GM12872 (cell line): ENCODE data around the gene ANKRD1.

Experiments
- TF ChIP-seq, protein P1 (sequence below): IDR thresholded peaks from 3 replicates; pipeline ENCODE4 v1.5.1; 2011; ENCODE audit warnings: low read depth, mild to moderate bottlenecking, low read length, moderate library complexity; ENCODE audit not compliant: insufficient read depth

Gene ANKRD1

DNA sequence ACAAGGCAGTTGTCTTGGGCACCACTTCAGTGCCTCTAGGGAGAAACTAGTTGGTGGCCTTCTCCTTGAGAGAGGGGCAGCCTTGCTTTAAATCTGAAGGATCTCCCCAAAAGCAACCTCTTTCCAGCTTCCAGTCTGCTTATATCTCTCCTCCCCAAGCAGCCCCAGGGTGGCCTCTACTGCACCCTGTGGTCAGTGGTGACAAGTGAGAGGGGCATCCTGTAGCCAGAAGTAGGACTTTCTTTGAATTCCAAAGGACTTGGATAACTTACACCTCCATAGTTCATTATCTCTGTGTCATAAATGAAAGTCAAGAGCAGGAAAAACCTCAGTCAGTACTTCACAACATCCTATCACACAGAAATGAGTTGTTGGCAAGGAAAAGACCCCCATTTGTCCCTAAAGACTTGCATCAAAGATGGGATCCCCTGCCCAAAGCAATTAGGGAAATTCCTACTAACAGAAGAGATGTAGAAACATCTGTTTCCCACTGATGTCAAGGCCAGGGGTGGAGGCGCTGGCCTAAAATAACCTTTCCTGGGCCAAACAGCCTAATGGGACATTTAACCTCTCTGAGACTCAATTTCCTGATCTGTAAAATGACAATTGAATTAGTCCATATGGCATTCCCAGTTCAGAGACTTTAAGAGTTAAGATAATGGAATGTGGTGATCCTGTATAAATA is 44.0 kb upstream of the ANKRD1 start:
- TF ChIP-seq, protein P1, sequence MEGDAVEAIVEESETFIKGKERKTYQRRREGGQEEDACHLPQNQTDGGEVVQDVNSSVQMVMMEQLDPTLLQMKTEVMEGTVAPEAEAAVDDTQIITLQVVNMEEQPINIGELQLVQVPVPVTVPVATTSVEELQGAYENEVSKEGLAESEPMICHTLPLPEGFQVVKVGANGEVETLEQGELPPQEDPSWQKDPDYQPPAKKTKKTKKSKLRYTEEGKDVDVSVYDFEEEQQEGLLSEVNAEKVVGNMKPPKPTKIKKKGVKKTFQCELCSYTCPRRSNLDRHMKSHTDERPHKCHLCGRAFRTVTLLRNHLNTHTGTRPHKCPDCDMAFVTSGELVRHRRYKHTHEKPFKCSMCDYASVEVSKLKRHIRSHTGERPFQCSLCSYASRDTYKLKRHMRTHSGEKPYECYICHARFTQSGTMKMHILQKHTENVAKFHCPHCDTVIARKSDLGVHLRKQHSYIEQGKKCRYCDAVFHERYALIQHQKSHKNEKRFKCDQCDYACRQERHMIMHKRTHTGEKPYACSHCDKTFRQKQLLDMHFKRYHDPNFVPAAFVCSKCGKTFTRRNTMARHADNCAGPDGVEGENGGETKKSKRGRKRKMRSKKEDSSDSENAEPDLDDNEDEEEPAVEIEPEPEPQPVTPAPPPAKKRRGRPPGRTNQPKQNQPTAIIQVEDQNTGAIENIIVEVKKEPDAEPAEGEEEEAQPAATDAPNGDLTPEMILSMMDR, result no peak

DNA sequence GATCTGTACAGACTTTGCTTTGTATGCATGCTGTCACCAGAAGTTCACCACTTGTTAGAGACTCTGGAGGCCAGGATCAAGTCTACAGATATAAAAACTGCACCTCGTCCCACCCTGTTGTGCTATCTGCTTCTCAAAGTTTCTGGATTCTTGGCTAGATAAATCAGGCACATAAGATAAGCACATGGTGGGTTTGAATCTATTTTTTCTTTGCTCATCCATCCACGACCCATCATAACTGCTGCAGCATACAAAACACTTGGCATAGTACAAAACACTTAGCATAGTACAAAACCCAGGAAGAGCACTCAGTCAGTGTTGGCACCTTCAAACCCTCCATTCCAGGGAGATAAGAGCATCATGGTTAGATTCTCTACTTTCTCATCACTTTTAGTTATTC is 42.4 kb upstream of the ANKRD1 start:
- TF ChIP-seq, protein P1, result no peak

DNA sequence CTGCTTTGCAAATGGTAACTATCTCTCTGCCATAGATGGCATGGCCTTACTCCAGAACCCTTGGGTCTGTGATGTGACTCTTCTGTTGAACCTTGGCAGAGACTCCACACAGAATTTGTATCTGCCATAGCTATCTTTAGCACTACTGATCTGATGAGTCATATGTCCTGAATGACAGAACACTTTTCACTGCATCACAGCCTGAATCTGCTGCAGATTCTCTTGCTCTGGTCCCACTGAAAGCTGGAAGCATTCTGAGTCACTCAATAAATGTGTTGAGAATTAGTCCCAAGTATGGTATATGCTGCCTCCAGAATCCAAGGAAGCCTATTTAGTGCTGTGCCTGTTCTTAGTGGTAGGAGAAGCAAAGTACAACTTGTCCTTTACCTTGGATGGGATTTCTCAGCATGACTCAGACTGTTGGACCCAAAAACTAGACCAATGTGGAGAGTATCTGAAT is 39.5 kb upstream of the ANKRD1 start:
- TF ChIP-seq, protein P1, result no peak

DNA sequence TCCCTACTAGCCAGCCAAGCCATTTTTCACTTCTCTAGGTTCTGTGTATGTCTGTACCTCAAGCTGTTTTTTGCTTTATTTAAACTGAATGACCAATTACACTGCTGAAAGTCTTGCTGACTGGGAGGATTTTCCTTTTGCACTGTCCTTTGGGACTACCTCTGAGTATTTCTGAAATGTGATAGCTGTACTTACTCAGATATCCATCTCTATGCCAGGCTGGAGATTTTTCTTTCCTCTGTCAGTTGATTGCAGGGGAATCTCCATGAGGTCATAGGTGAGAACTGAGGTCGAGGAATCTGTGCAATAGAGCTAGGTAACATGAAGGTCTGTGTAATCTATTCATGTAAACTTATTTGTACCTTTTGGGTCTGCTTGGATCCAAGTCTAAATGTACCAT is 38.9 kb upstream of the ANKRD1 start:
- TF ChIP-seq, protein P1, result no peak

DNA sequence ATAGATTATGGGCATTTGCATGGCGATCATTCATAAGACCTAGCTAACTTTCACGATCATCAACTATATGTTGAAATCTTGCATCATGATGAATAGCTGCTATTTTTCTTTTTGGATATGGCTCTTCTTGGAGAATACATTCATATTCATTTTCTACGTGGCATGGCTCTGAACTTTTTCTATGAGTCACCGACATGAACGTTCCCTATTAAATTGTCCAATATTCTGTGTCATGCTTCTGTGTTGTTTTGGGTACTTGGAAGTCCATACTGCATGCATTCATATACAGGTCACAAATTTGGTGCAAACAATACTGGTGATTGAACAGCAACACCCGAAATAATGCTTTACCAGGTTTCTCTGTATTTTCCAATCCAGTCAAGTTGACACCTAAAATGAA is 37.9 kb upstream of the ANKRD1 start:
- TF ChIP-seq, protein P1, result no peak

DNA sequence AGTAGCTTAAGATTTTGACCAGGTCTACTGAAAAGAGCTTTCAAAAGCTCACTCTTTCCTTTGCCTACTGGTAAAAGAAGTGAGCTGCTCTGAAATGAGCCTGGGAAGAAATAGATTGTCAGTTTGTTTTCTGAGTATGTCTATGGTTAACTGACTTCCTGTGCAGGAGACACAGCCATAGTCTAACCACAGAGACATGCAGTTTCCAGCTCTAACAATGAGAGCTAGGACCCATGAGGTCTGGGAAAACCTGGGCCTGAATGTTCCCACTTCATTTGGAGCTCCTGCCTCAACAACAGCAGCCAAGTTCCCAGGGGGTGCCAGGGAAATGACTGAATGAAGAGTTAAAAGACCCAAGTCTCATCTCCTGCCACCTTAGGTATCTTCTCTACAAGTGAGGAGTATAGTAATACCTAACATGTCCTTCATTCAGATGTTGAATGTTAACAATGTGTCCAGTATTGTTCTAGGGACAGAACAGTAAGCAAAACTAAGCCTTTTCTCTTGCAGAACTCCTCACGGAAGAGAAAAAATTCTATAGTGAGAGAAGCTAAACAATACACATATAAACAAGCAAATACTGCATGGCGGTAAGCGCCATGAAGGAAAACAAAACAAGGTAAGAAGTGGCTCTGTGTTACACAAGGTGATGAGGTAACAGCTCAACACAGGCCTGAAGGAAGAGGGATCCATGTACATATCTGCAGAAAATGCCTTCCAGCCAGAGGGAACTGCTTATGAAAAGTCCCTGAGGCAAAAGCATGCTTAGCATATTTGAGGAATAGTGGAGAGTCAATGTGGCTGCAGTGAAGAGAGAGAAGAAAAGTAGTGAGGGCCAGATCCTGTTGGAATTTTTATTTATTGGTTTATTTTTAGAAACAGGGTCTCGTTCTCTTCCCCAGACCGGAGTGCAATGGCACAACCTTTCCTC is 26.4 kb upstream of the ANKRD1 start:
- TF ChIP-seq, protein P1, result no peak

DNA sequence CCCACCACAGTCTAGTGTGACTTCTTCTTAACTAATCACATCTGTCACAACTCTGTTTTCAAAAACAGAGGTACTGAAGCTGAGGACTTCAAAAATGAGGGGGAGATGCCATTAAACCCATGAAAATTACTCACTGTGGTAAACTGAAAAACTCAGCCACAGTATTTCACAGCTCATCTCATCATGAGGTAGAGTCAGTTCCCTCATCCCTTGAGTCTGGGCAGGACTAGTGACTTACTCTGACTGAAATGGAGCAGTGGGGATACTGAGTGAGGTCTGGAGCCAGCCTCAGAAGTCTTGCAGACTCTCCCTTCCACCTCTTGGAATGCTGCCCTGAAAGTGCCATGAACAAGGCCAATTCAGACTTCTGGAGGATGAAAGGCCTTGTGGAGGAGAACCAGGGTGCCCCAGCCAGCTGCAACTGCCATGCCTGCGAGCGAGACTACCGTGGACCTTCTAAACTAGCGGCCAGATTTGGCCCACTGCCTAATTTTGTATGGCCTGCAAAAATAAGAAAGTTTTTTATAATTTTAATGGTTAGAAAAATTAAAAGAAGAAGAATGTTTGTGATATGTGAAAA is 24.7 kb upstream of the ANKRD1 start:
- TF ChIP-seq, protein P1, result no peak
